Hematopoietic multipotent progenitor cell treated with erythropoietin and hydrocortisone succinate and interleukin-3 and kit ligand, for 15 days (in vitro differentiated cells): ENCODE measurements around the gene TNNT1.
"Not testable (repeated sequence)": the region's sequence is repeated elsewhere in the genome, so short reads cannot be mapped to it uniquely, and the experiment has no call there.

Experiments used
- DNase-seq: peaks from one replicate; pipeline ENCODE4 v3.0.0-alpha.2; 2015; ENCODE audit warnings: low spot score

TNNT1 gene, protein sequence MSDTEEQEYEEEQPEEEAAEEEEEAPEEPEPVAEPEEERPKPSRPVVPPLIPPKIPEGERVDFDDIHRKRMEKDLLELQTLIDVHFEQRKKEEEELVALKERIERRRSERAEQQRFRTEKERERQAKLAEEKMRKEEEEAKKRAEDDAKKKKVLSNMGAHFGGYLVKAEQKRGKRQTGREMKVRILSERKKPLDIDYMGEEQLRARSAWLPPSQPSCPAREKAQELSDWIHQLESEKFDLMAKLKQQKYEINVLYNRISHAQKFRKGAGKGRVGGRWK

DNA sequence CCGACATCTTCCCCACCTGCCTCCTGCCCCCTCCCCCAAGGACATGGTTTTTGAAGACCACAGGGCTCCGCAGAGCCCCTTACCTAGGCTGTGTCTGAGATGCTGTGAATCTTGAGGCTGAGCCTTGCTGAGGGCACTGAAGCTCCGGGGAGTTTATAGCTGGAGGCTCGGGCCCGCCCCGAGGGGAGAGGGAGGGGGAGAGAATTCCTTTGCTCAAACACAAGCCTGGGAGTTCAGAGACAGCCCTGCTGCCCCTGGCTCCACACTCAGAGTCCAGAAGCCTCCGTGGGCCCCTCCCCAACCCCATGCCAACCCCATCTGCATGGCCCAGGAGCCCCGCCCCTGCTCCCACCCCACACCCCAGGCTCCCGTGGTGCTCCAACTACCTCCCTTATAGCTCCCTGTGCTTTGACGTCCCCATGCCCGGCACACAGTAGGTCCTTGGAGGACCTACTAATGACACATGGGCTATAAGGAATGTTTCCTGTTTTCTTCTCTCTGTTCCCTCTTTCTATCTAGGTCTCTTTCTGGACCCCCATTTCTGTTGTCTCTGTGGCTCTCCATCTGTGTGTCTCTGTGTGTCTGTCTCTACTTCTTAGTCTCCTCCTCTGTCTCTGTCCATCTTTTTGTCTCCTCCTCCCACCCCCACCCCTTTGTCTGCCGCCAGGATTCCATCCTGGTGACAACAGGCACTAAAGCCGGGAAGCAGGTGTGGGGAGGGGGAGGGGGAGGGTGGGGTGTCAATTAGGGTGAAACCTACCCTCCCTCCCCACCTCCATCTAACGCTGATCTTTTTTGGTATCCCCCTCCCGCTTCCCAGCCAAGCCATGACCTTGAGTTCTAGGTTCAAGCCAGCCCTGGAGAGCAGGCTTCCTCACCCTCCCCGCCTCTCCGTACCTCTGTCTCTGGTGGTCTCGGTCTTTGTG lies at the start of gene TNNT1:
Gene TNNT1, minus strand, starts transcription at position 129 of the 926 bp plus-strand sequence. CDS start 2,049 bp downstream, outside the sequence.
- no peak for DNase-seq

DNA sequence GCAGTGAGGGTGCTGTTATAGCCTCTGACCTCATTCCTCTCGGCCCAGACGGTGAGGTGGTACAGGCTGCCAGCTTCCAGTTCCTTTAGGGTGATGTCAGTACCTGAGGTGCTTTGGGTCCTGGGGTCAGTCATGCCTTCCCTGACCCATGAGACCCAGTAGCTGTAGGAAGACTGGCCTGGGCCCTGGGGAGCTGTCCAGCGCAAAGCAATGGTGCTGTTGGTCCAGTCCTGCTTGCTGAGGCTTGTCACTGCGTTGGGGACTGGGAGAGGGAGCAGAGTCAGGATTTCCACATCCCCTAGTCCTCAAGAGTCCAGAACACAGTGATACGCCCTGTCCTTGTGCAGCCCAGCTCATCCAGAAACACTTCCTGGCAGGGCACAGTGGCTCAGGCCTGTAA lies 49.6 kb upstream of the TNNT1 start:
- no peak for DNase-seq

DNA sequence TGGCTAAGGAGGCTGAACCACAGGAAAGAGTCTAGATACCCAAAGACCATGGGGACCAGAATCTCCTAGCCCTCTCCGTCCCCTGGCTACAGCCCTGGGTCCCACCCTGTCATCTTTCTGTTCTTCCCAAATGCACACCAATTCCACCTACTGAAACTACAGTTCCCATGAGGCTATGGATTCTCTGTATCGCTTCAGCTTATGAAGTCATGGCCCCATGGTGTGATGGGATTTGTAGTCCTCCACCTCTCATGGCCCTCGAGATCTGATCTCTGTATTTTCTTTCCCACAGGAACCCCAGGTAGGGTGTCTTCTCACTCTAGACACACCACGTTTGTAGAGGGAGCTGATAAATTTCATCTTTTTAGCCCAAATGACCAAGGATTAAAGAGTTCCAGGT lies 48.5 kb upstream of the TNNT1 start:
- DNase-seq, result peak; percentile 36

DNA sequence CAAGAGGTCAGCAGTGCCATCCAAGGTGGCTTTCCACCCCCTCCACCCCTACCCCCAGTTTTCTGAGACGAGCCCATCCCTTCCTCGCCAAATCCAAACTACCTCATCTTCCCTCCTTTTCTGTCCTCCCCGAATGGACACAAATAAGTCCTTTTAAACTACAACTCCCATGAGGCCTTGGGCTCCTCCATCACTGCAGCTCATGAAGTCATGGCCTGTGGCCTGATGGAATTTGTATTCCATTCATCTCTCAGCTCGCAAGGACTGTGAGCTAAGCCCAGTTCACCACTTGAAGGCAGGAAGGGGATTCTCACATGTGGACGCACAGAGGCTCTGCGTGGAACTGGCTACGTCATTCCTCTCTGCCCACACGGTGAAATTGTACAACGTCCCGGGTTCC lies 47.8 kb upstream of the TNNT1 start:
- no peak for DNase-seq

DNA sequence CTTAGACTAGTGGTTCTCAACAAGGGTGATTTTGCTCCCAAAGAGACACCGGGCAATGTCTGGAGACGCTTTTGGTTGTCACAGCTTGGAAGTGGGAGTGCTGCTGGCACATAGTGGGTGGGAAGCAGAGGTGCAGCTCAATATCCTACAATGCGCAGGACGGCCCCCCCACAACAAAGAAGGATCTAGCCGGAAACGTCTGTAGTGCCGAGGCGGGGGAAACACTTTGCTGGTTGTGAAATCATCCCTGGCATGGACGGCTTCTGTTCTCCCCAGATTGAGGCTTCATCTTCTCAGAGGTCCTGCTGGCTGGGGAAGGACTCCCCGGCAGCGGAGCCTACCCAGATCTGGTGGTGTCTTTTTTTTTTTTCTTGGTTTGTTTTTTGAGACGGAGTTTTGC lies 44.5 kb upstream of the TNNT1 start:
- no peak for DNase-seq

DNA sequence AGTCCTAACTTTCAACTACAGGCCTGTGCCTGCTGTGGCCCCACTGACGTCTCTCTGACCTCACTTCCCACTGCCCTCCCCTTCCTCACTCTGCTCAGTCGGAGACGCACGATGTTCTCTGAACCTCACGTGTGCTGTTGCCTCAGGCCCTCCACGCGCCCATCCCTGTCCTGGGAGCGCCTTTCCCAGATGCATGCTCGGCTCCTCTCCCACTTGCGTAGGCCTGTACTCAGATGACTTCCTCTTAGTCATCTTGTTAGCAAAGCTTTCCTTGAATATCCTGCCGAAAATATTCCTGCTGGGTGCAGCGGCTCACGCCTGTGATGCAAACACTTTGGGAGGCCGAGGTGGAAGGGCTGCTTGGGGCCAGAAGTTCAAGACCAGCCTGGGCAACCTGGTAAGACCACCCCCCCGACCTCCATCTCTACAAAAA lies 40.4 kb upstream of the TNNT1 start:
- DNase-seq, result no peak

DNA sequence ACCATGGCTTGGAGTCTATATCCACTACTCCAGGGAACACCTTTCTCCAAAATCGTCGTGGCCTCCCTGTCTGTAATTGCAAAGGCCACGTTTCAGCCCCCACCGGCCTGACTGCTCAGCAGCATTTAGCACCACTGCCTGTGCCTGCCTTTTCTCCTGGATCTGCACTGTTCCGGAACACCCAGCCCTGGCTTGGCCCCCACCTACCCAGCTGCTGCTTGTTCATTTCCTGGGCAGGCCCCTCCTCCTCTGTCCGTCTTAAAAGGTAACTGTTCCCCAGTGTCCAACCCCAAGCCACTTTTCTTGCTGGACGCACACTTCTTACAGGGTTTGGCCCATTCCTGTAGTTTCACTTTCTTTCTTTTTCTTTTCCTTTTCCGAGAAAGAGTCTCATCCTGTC lies 39.6 kb upstream of the TNNT1 start:
- no peak for DNase-seq

DNA sequence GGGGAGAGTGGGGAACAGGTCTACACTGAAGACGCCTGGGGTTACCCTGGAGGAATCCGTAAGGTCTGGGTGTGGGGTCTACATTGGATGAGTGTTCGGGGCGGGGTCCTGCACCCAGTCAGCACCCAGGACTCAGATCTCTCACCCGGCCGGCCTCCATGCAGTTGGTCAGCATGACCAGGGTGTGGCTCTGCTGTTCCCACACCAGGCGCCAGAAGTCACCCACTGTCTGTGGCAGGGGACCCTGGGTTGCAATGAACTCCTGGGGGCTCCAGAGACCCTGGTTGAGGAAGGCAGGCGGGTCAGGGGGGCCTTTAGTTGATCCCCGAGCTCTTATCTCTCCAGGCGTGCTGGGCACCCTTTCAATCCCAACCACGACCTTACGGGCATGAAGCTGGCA lies 37.1 kb upstream of the TNNT1 start:
- no peak for DNase-seq

DNA sequence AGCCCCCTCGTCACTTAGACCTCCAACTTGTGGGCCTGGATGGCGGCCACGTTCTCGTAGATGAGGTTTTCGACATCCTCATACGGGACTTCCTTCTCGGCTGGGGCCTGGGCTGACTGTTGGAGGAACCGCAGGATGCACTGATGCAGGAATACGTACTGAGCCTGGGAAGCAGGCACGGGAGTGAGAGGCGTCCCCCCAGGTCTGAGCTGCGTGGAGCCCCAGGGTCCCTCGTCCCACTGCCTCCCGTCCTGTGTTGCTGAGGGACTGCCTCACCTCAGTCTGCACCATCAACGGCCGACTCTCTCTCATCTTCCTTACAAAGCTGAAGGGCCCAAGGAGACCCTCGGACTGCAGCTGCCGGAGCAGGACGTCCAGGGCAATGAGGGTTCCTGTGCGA lies 32.7 kb upstream of the TNNT1 start:
- DNase-seq, result no peak

DNA sequence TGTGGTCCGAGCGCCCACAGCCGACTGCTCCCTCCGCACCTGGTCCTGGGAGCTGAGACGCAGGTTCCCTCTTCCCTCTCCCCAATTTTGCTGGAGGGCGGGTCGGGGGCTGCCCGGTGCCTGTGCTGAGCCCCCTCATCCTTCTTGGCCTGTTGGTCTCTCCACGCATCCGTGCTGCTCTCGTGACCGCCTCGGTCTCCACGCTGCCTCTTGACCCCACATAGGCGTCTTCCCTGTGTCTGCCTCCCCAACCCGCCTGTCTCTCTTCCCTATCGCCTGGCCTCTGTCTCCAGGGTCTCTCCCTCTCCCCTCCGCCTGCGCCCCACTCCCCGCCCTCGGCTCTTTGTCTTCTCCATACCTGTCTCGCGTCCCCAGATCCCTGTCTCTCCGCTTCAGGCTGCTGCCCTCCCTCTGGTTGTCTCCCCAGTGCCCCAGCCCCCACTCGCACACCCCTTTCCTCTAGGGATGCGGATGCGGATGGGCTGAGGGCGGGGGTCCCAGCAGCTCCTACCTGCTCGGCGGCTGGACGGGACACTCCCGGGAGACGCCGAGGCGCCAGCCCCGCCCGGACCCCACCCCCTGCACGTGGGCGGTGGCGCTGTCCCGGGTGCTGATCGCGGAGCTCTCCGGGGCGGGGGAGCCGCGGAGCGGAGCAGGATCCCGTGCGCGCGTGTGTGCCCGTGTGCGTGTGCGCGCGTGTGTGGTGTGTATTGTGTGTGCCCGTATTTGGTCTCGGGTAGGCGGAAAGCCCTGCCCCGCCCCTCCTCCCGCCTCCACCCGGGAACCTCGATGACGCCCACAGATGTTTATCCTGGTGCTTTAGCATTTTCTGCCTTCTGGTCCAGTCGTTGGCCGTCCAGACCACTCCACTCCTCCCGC lies 30.8 kb upstream of the TNNT1 start, which contains the start of gene SYT5:
Gene SYT5, minus strand, starts transcription at position 684 of the 879 bp plus-strand sequence. CDS start 1,248 bp downstream, outside the sequence.
- peak; percentile 37 for DNase-seq

DNA sequence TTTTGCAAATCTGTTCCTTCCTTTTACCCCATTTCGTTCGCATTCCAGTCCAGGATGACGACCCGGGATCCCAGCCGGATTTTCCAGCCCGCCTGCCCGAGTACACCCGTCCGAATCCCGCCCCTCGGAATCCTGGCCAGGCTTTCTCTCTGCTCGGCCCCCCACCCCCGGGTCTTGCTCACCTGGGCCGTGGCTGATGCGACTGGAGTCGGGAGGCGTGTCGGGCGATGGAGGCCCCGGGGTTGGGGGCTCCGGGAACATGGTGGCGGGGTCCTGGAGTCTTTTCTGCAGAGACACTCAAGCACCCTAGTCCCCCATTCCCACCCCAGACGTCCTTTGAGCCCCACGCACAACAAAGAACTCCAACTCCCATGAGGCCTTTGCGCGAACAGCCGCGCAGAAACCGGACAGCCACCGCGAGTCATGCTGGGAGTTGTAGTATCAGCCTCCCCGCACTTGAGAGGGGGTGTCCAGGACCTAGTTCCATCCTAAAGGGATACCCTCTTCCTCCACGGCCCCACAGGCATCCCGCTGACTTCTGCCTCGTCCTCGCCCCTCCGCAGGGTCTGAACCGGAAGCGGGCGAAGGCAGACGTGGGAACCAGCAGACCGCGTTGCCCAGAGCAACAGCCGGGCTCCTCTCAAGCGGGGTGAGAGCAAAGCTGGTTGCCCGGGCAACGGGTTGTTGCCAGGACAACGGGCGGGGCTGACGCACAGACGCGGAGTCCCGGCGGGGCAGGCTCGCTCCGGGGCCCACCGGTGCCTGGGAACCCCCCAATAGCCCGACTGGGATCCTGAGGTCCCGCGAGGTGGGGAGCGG lies 30.0 kb upstream of the TNNT1 start:
- DNase-seq, result peak; percentile 57

DNA sequence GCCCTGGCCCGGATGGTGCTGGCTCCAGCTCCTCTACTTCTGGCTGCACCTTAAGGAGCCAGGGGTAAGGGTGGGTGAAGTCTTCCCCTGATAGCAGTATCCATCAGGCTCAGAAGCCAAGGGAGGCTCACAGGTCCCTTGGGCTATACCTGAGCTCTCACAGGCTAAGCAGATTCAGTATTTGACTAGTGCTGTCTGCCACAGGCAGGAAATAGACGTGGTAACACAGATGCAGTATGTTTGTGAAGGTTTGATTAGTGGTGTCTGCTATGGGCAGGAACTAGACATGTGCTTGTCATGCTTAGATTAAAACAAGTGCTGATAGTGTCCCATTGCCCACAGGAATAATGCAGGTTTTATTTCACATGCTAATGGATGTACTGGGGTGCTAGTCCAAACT lies 27.1 kb upstream of the TNNT1 start:
- no peak for DNase-seq

DNA sequence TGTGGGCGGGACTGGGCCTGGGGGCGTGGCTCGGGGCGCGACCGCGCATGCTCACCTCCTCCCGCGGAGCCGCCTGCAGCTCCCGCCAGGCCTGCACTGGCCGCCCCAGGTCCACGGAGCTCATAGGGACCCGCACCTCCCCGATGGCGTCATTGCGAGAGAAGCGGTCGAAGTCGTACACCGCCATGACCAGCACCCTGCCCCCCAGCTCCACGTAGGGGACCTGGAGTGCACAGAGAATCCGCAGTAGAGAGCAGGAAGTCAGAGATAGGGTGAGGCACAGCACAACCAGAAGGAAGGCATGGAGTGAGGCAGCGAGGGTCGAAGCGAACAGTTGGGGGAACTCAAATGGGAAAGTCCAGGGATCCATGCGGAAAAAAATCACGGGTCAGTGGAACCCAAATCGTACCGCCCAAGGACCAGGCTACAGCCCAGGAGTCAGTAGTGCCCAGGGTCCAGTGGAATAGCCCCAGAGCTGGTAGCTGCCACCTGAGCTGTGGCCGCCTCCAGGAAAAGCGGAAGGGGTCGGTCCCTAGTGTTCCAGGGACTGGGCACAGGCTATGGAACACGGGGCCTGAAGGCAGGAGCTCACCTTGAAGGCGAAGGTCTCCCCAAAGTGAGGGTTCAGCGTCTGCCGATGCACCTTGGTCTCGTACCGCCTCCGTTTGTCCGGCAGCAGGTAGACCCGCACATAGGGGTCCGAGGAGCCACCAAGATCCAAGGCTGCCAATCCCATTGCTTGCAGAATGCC lies 26.3 kb upstream of the TNNT1 start:
- no peak for DNase-seq

DNA sequence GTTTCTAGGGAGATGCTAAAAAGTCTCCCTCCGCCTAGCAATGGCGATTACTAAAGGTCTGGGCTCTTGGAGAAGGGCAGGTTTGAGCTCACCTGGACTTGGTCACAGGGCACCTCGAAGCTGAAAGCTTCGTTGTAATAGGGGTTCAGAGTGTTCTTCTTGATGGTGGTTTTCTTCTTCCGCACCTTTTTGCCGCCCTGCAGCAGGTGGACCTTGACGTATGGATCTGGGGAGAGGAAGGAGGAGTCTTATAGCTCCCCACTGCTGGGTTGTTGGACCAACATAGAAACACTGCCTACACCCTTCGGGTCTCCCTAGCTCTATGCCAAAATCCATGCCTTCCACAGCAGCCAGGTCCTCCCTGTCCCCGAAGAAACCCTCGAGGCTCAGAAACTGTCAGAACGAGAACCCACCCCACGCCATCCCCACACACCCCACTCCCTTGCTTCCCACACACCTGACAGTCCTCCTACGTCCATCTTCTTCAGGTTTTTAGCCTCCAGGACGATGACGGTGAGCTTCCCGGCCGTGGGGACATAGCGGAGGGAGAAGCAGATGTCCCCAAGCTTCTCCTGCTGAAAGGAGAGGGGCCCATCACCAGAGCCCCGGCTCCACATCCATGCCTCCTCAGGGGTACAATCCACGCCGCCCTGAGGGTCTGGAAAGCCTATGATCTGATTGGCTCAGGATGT lies 25.6 kb upstream of the TNNT1 start:
- DNase-seq, result no peak

DNA sequence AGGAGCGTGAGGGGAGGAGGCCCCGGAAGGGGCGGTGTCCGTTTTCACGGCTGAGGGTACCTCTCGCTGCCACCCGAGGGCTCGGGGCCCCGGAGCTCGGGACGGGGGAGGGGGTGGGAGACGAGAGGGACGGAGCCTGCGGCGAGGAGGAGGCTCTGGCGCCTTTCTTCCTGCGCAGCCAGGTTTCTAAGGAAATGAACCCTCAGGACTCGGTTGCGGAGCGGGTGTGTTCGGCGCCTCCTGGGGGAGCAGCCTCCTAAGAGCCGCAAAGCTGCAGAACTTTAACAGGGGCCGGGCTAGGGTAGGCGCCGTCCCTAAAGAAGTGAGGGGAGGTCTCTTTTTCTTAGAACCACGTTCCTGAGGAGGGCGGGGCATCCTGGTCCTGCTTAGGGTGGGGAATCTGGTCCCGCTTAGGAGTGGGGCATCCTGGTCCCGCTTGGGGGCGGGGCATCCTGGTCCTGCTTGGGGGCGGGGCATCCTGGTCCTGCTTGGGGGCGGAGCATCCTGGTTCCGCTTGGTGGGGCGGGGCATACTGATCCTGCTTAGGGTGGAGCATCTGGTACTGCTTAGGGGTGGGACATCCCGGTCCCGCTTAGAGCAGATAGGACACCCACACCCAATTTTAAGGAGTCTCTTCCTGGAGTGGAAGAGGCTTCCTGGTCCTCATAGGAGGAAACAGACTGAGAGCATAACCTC lies 24.9 kb upstream of the TNNT1 start:
- DNase-seq, result peak; percentile 65

DNA sequence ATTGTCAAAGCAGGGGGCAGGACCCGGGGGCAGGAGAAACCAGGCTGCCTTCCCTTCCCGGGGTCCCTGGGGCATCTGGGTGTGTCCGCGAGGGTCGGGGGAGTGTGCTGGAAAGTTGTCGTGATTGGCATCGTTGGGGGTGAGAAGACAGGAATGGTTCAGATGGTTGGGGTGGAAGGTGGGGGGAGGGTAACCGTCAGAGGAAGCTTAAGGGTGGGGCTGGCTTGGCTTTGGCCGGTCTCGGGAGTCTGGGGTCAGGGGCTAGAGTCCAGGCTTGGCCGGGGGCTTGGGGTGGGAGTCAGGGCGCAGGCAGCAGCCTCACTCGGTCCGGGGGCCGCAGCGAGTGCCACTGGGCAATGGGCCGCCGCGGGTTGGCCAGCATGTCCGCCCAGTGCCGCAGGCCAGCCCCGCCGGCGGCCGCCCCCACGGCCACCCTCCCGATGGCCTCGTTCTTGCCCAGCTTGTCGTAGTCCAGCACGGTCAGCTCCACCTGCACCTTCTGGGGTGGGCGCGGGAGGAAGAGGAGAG lies 24.2 kb upstream of the TNNT1 start:
- DNase-seq, result no peak

DNA sequence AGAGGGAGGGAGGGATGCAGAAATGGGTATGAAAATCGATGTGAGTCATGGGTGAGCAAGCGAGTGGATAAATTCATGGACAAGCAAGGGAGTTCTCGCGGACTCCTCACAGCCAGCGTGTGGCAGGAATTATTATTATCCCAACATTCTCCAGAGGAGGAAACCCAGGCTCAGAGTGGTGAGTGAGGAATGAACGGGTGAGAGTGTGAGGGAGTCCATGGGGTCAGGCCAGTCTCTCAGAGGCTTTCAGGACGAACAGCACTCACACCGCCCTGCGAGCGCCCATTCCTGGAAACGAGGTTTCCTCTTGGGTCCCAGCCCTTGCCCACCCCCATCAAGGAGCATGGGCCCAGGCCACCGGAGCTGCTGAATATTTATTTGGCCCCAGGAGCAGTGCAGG lies 23.7 kb upstream of the TNNT1 start:
- no peak for DNase-seq

DNA sequence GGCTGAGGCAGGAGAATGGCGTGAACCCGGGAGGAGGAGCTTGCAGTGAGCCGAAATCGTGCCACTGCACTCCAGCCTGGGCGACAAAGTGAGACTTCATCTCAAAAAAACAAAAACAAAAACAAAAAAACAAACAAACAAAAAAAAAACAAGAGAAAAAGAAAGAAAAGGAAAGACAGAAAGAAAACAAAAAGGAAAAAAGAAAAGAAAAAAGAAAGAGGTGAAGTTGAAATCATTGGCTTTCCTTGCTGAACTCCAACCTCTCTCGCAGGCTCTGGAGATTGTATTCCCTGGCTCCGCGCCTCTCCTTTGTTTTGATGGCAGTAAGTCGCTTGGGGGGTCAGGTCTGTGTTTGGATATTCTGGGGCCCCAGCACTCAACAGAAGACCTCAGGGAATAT lies 23.3 kb upstream of the TNNT1 start:
- DNase-seq, result not testable (repeated sequence)

DNA sequence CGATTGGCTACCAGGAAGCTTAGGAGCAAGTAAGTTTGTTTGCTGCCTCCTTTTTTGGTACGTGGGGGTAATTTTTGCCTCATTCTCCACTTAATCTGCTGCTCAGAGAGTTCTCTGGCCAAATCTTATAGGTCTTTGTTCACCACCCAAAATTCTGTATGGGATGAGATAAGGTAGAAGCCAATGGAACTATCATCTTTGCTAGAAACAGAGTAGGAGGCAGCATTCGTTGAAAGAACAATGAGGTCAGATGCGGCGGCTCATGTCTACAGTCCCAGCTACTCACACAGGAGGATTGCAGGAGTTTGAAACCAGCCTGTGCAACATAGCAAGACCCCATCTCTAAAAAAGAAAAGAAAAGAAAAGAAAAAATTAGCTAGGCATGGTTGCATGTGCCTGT lies 22.4 kb upstream of the TNNT1 start:
- no peak for DNase-seq
